GM19467 (cell line): ENCODE results near the gene CHAF1A.
A peak's percentile ranks its signal among the peaks of the same experiment; 100 is the strongest.

Experiments
- ATAC-seq: cut with Tn5 transposase; IDR thresholded peaks from one replicate; pipeline ENCODE4 v1.9.1; 2021; ENCODE audit warnings: mild to moderate bottlenecking, moderate library complexity; ENCODE audit not compliant: unreplicated experiment

CHAF1A gene

GRCh38 chr19:4452230-4452990 is 50.0 kb downstream of the CHAF1A start:
- no peak for ATAC-seq

- no peak for ATAC-seq
These were observed 51.1 kb downstream of the CHAF1A start for GRCh38 chr19:4453232-4454179.

GRCh38 chr19:4454747-4455718 is 52.6 kb downstream of the CHAF1A start:
- no peak for ATAC-seq

GRCh38 chr19:4455719-4456475 is 53.5 kb downstream of the CHAF1A start:
- ATAC-seq = no peak

GRCh38 chr19:4456476-4456842 is 54.0 kb downstream of the CHAF1A start:
- no peak for ATAC-seq

- ATAC-seq = peak; percentile 6
These were observed 54.6 kb downstream of the CHAF1A start for GRCh38 chr19:4456843-4457653.

GRCh38 chr19:4457654-4458395 is 55.4 kb downstream of the CHAF1A start, which contains the start of gene UBXN6:
UBXN6 (minus strand) TSS chr19:4457794; CDS start chr19:4457697, 97 bp downstream.
- peak; percentile 88 for ATAC-seq

GRCh38 chr19:4464815-4465581 is 62.6 kb downstream of the CHAF1A start:
- ATAC-seq = no peak

- no peak for ATAC-seq
These were observed 65.4 kb downstream of the CHAF1A start for GRCh38 chr19:4467835-4468234.

- ATAC-seq = peak; percentile 89
These were observed 69.1 kb downstream of the CHAF1A start for GRCh38 chr19:4471403-4472173.

- ATAC-seq = no peak
These were observed 69.9 kb downstream of the CHAF1A start, which contains the start of gene HDGFL2 for GRCh38 chr19:4472174-4472974. HDGFL2 (plus strand) TSS chr19:4472297; CDS start chr19:4472351, 54 bp downstream.

- no peak for ATAC-seq
These were observed 70.7 kb downstream of the CHAF1A start for GRCh38 chr19:4473011-4473762.

- no peak for ATAC-seq
These were observed 71.5 kb downstream of the CHAF1A start for GRCh38 chr19:4473763-4474513.

- ATAC-seq = no peak
These were observed 72.1 kb downstream of the CHAF1A start for GRCh38 chr19:4474514-4475022.
